ENCODE data around the gene OCA2. TPM values are rescaled to one million over a fixed set of nuclear protein-coding genes. Genes with fewer than 3 reads are reported as not detected.

The OCA2 gene
- not detected in 2 replicates for total RNA-seq

DNA sequence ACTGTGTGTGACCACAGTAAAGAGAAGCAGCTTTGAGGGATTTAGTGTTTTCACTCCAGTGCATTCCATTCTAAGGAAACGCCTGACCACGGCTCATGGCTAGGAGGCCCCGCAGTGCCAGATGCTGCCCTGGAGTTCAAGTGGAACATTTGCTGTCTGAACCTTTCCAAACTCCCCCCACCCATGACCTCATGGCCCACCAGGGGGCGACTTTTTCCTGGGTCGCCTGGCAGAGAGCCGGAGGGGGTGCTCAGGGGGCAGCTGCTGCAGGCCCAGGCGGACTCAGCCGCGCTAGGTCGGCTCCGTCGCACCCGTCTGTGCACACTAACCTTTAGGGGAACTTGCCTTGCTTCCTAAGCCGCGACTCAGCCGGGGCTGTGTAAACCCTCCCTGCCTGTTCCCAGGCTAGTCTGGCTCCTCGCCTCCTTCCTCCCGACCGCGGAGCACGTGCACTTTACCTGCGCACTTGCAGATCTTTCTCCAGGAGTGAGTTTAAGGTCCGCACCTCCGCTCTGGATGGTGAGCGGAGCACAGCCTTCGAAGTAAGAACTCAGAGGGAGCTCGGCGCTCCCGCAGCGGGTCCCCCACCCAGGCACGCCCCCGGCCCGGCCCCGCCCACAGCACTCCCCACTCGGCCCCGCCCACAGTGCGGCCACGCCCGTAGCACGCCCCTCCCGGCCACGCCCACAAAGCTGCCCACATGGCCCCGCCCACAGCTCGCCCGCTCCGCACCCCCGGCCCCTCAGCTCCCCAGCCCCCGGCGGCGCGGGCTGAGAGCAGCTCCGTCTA is at the start of gene OCA2:
TSS of gene OCA2 (minus strand) at position 550 of the 789 bp plus-strand sequence. CDS start 17,441 bp downstream, outside the sequence.

Other genes with a start within 250 kb of the OCA2 start
- gene HERC2, start 222.9 kb upstream of the OCA2 start, total RNA-seq: 43.9 and 75.8 TPM in 2 replicates